ENCODE measurements around the gene MRPL45. TPM values are rescaled to one million over a fixed set of nuclear protein-coding genes. Genes with fewer than 3 reads are reported as not detected.
A peak's percentile ranks its signal among the peaks of the same experiment; 100 is the strongest.
"Not testable (repeated sequence)": the region's sequence is repeated elsewhere in the genome, so short reads cannot be mapped to it uniquely, and the experiment has no call there.

The MRPL45 gene
- polyA plus RNA-seq, 1 of the 3 experiments (the other 2 are of a cell fraction) = 35.5 TPM

DNA sequence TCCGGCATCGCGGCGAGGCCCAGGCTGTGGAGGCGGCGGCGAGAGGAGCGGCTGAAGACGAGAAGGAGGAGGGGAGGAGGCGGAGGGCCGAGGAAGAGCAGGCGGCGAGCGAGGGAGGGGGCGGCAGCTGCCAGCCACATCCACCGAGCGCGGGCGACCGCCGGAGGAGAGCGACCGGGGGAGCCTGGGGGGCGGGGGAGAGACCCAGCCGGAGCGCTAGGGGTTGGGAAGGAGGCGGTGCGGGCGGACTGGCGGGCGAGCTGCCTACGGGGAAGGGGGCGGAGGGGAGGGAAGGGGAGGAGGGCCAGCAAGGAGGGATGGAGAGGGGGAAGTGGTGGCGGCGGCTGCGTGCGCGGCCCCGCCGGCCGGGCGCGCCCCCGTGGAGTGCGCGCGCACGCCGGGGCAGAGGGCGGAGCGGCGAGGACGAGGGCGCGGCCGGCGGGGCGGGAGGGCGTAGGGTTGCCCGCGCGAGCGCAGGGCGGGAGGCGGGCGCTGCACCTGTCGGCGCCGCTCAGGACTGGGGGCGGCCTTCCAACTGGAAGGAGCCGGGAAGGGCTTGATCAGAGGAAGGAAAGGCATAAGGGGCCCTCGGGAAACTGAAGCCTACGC lies 39.9 kb upstream of the MRPL45 start:
- H2AFZ ChIP-seq (ENCODE audit: low read depth) = not testable (repeated sequence)

DNA sequence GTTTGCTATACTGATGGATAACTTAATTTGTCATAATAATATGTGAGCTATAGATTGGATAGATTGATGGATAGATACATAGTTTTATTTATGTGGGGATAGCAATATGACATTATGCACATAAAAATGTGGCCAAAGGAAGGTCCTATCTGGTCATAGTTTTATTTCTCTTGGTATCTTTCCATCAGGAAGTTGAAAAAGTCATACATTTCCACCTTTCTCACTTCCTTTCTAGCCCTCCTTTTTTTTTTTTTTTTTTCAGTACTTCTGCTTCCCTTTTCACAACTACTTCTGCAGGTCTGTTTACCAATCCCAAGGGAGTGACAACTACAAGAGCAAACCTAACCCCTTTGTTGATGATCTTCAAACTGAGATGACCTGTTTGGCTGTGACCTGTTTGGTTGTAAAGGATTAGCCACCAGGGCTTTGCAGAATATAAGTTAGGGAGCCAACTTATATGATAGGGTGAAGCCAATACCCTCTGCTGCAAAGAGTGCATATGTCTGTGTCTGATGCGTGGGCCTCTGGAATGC lies 30.9 kb upstream of the MRPL45 start:
- CTCF ChIA-PET, POLR2A ChIA-PET: not testable (repeated sequence)

More for the DNA sequence above, 39.9 kb upstream of the MRPL45 start:
- H3K4me1 ChIP-seq (ENCODE audit: control insufficient read depth in 1 of 2, insufficient read depth in 2 of 2, low read depth in 1 of 2, low read length in 1 of 2); CTCF ChIA-PET; H3F3A ChIP-seq (replicated peaks; ENCODE audit: insufficient read depth); POLR2A ChIA-PET; H3K36me3 ChIP-seq (replicated peaks in 1 of 2; ENCODE audit: control insufficient read depth in 1 of 2, insufficient read depth in 2 of 2, low read length in 1 of 2); H3K9me3 ChIP-seq; H3K27ac ChIP-seq (ENCODE audit: low read depth in 2 of 2, low read length in 1 of 2); H3K9me2 ChIP-seq; H3K9ac ChIP-seq; H3K27me3 ChIP-seq (ENCODE audit: insufficient read depth): not testable (repeated sequence)
- DNase-seq = peak; percentile 92
- H3K79me2 ChIP-seq (ENCODE audit: insufficient read depth) = peaks cover 35% of the 10 kb centered on the region
- H3K4me3 ChIP-seq (ENCODE audit: low read depth in 2 of 2, low read length in 1 of 2) = peak overlapping the region; percentile 29 to 37; a peak in 3 of 4 replicates
- WGBS (ENCODE audit: low lambda C conversion rate) = under 1% methylated on average over 34 of the region's 73 CpGs
- H3K4me2 ChIP-seq = peak overlapping the region; percentile 44; the same call in 1 of the 2 replicates
- H4K20me1 ChIP-seq (ENCODE audit: insufficient read depth) = peaks cover 14% of the 10 kb centered on the region; the same call in 1 of the 2 replicates

DNA sequence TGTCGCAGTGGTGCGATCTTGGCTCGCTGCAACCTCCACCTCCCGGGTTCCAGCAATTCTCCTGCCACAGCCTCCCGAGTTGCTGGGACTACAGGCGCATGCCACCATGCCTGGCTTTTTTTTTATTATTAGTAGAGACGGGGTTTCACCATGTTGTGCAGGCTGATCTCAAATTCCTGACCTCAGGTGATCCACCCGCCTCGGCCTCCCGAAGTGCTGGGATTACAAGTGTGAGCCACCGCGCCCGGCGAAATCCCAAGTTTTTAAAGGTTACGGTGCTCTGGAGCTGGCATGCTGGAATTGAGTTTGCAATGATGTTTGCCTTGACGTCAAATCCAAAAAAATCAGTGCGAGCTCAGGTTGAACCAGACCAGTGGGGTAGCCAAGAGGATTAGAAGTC lies 30.4 kb upstream of the MRPL45 start:
- CTCF ChIA-PET; H3K9ac ChIP-seq; H3K4me1 ChIP-seq (ENCODE audit: control insufficient read depth in 1 of 2, insufficient read depth in 2 of 2, low read depth in 1 of 2, low read length in 1 of 2); H3K27ac ChIP-seq (ENCODE audit: low read depth in 2 of 2, low read length in 1 of 2); H3K9me2 ChIP-seq; POLR2A ChIA-PET; H3K79me2 ChIP-seq (ENCODE audit: insufficient read depth); H3F3A ChIP-seq (replicated peaks; ENCODE audit: insufficient read depth); H3K27me3 ChIP-seq (ENCODE audit: insufficient read depth); DNase-seq; H4K20me1 ChIP-seq (ENCODE audit: insufficient read depth); H3K4me2 ChIP-seq; H3K36me3 ChIP-seq (replicated peaks in 1 of 2; ENCODE audit: control insufficient read depth in 1 of 2, insufficient read depth in 2 of 2, low read length in 1 of 2); H2AFZ ChIP-seq (ENCODE audit: low read depth); H3K4me3 ChIP-seq (ENCODE audit: low read depth in 2 of 2, low read length in 1 of 2); H3K9me3 ChIP-seq: not testable (repeated sequence)
- 91% methylated on average over 15 of the region's 17 CpGs for WGBS (ENCODE audit: low lambda C conversion rate)

More for the DNA sequence above, 30.9 kb upstream of the MRPL45 start:
- H3K9me3 ChIP-seq; DNase-seq; H3K4me3 ChIP-seq (ENCODE audit: low read depth in 2 of 2, low read length in 1 of 2); H3K79me2 ChIP-seq (ENCODE audit: insufficient read depth); H4K20me1 ChIP-seq (ENCODE audit: insufficient read depth); H3K9me2 ChIP-seq; H3K27ac ChIP-seq (ENCODE audit: low read depth in 2 of 2, low read length in 1 of 2); H3K4me2 ChIP-seq; H3K36me3 ChIP-seq (replicated peaks in 1 of 2; ENCODE audit: control insufficient read depth in 1 of 2, insufficient read depth in 2 of 2, low read length in 1 of 2); H3K27me3 ChIP-seq (ENCODE audit: insufficient read depth); H3K9ac ChIP-seq; H2AFZ ChIP-seq (ENCODE audit: low read depth); H3F3A ChIP-seq (replicated peaks; ENCODE audit: insufficient read depth); H3K4me1 ChIP-seq (ENCODE audit: control insufficient read depth in 1 of 2, insufficient read depth in 2 of 2, low read depth in 1 of 2, low read length in 1 of 2): not testable (repeated sequence)
- 94% methylated on average over 1 of the region's 1 CpG for WGBS (ENCODE audit: low lambda C conversion rate)

DNA sequence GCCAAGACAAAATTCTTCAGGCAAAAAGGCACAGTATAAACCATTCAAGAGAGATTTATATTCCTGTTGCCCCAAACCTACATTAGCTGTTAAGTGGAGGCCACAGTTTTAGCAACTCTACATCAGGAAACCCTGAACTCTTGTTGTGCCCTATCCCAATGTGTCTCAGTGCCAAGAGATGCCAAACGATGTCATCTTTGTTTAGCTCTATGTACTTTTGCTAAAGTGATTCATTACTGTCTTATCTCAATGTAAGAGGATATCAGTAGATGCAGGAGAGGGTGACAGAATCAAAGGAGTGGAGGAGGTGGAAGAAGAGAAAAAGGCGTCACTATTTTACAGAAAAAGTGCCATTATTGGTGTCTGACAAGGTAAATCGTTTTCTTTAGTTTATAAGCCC lies 28.8 kb upstream of the MRPL45 start:
- H3K4me3 ChIP-seq (ENCODE audit: low read depth in 2 of 2, low read length in 1 of 2); H3K9me3 ChIP-seq; H3F3A ChIP-seq (replicated peaks; ENCODE audit: insufficient read depth); POLR2A ChIA-PET; DNase-seq; H3K9me2 ChIP-seq; H3K27me3 ChIP-seq (ENCODE audit: insufficient read depth); H4K20me1 ChIP-seq (ENCODE audit: insufficient read depth); H3K79me2 ChIP-seq (ENCODE audit: insufficient read depth); H3K4me1 ChIP-seq (ENCODE audit: control insufficient read depth in 1 of 2, insufficient read depth in 2 of 2, low read depth in 1 of 2, low read length in 1 of 2); H2AFZ ChIP-seq (ENCODE audit: low read depth); CTCF ChIA-PET; H3K9ac ChIP-seq; H3K36me3 ChIP-seq (replicated peaks in 1 of 2; ENCODE audit: control insufficient read depth in 1 of 2, insufficient read depth in 2 of 2, low read length in 1 of 2); H3K27ac ChIP-seq (ENCODE audit: low read depth in 2 of 2, low read length in 1 of 2); H3K4me2 ChIP-seq: not testable (repeated sequence)
- 38% methylated on average over 3 of the region's 3 CpGs for WGBS (ENCODE audit: low lambda C conversion rate)

DNA sequence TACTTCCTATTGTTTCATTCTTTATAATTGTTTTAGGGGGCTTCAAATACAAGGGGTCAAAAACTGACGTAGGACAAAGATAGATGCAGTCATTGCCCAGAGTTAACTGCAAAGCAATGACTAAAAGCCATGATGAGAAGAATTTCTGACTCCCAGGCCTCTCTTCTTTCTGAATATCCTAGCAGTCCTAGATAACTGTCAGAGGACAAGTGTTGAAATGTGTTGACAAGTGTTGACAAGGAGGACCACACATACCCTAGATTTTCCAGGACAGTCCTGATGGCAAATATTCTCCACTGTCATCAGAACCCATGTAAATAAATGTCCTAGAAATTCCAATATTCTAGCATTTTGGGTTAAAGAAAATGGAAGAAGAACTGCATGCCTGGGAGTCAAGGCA lies 27.9 kb upstream of the MRPL45 start:
- POLR2A ChIA-PET; H3K9ac ChIP-seq; H3K9me3 ChIP-seq; H3K79me2 ChIP-seq (ENCODE audit: insufficient read depth); H3K27ac ChIP-seq (ENCODE audit: low read depth in 2 of 2, low read length in 1 of 2); H3K4me1 ChIP-seq (ENCODE audit: control insufficient read depth in 1 of 2, insufficient read depth in 2 of 2, low read depth in 1 of 2, low read length in 1 of 2); H3K4me2 ChIP-seq; H3K36me3 ChIP-seq (replicated peaks in 1 of 2; ENCODE audit: control insufficient read depth in 1 of 2, insufficient read depth in 2 of 2, low read length in 1 of 2); DNase-seq; H3K27me3 ChIP-seq (ENCODE audit: insufficient read depth); H4K20me1 ChIP-seq (ENCODE audit: insufficient read depth); CTCF ChIA-PET; H3F3A ChIP-seq (replicated peaks; ENCODE audit: insufficient read depth); H3K9me2 ChIP-seq; H2AFZ ChIP-seq (ENCODE audit: low read depth); H3K4me3 ChIP-seq (ENCODE audit: low read depth in 2 of 2, low read length in 1 of 2): not testable (repeated sequence)
- WGBS (ENCODE audit: low lambda C conversion rate) = 55% methylated on average over 1 of the region's 1 CpG

DNA sequence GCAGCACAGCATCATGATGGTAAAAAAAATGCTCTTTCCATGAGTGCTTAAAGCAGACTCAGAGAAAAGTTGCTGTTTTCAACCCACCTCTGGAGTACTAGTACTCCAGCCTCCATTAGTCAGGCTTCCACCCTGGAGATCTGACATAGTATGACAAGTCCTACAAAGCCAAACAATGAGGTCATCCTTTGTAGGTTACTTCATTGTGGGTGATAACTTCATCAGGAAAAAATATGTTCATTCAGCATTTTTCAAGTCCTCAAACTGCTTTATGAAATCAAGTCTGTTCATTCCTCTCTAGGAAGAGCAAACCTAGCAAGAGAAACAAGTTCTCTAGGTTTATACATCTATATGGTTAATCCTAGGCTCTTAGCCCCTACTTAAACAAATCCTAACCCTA lies 27.4 kb upstream of the MRPL45 start:
- CTCF ChIA-PET; H3K36me3 ChIP-seq (replicated peaks in 1 of 2; ENCODE audit: control insufficient read depth in 1 of 2, insufficient read depth in 2 of 2, low read length in 1 of 2); H3K27me3 ChIP-seq (ENCODE audit: insufficient read depth); H3K9me2 ChIP-seq; DNase-seq; H3K4me3 ChIP-seq (ENCODE audit: low read depth in 2 of 2, low read length in 1 of 2); H3K4me1 ChIP-seq (ENCODE audit: control insufficient read depth in 1 of 2, insufficient read depth in 2 of 2, low read depth in 1 of 2, low read length in 1 of 2); H2AFZ ChIP-seq (ENCODE audit: low read depth); H3K79me2 ChIP-seq (ENCODE audit: insufficient read depth); H3K27ac ChIP-seq (ENCODE audit: low read depth in 2 of 2, low read length in 1 of 2); POLR2A ChIA-PET; H3K9ac ChIP-seq; H3F3A ChIP-seq (replicated peaks; ENCODE audit: insufficient read depth); H3K9me3 ChIP-seq; H3K4me2 ChIP-seq; H4K20me1 ChIP-seq (ENCODE audit: insufficient read depth): not testable (repeated sequence)

DNA sequence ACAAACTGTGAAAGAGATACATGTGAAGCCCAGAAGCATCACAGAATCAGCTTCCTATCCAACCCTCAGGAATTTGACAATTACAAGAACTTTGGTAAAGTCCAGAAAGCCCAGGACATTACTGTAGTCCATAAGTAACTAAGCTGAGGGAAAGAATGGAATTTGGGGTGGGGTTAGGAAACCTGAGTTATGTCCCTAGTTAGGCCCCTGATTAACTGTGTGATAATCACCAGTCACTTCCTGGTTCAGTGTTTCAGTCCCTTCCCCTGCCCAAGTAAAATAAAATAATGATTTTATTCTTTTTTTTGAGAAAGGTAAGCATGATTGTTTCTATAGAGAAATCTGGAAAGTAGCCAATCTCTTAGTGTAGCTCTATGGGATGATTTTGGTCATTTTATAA lies 11.0 kb upstream of the MRPL45 start:
- DNase-seq; H3K9me3 ChIP-seq; H3K4me2 ChIP-seq; H3K79me2 ChIP-seq (ENCODE audit: insufficient read depth); H2AFZ ChIP-seq (ENCODE audit: low read depth); H3K4me1 ChIP-seq (ENCODE audit: control insufficient read depth in 1 of 2, insufficient read depth in 2 of 2, low read depth in 1 of 2, low read length in 1 of 2); H3K27me3 ChIP-seq (ENCODE audit: insufficient read depth); POLR2A ChIA-PET; H3K36me3 ChIP-seq (replicated peaks in 1 of 2; ENCODE audit: control insufficient read depth in 1 of 2, insufficient read depth in 2 of 2, low read length in 1 of 2); CTCF ChIA-PET; H3K27ac ChIP-seq (ENCODE audit: low read depth in 2 of 2, low read length in 1 of 2); H3K4me3 ChIP-seq (ENCODE audit: low read depth in 2 of 2, low read length in 1 of 2); H3K9ac ChIP-seq; H4K20me1 ChIP-seq (ENCODE audit: insufficient read depth); H3F3A ChIP-seq (replicated peaks; ENCODE audit: insufficient read depth); H3K9me2 ChIP-seq: not testable (repeated sequence)

All from SK-N-SH (cell line).